DOHH2 (cell line): ENCODE results near the gene ACTR2.

Experiments used
- H3F3A ChIP-seq: fragments of 200-600 bp; sonication (generic), shearing (Covaris generic); 2 replicates; pipeline ENCODE4 v1.6.0; 2016; ENCODE audit warnings: antibody characterized with exemption, mild to moderate bottlenecking; ENCODE audit not compliant: control insufficient read depth, insufficient read depth
- H3K27ac ChIP-seq: fragments of 200-600 bp; sonication (generic); 2 replicates; pipeline ENCODE4 v1.5.1; 2014; ENCODE audit warnings: low read depth, mild to moderate bottlenecking, low read length, moderate library complexity
- H3K27me3 ChIP-seq: fragments of 200-600 bp; sonication (generic); 2 replicates; pipeline ENCODE4 v1.6.1; 2014; ENCODE audit warnings: mild to moderate bottlenecking, low read length, mixed read lengths; ENCODE audit not compliant: control insufficient read depth
- H3K36me3 ChIP-seq: fragments of 200-600 bp; sonication (generic); 2 replicates; pipeline ENCODE4 v1.6.1; 2014; ENCODE audit warnings: mild to moderate bottlenecking, low read length, moderate library complexity, mixed read lengths; ENCODE audit not compliant: control insufficient read depth
- H3K4me1 ChIP-seq: fragments of 200-600 bp; sonication (generic); 2 replicates; pipeline ENCODE4 v1.6.1; 2014; ENCODE audit warnings: mild to moderate bottlenecking, low read length, mixed read lengths; ENCODE audit not compliant: control insufficient read depth
- H3K4me2 ChIP-seq: fragments of 200-600 bp; sonication (generic); 2 replicates; pipeline ENCODE4 v1.6.0; 2014; ENCODE audit warnings: mild to moderate bottlenecking, low read length, moderate library complexity
- H3K4me3 ChIP-seq: fragments of 200-600 bp; sonication (generic); 2 replicates; pipeline ENCODE4 v1.5.1; 2014; ENCODE audit warnings: mild to moderate bottlenecking, low read length, mixed read lengths
- H3K79me2 ChIP-seq: fragments of 200-600 bp; sonication (generic); 2 replicates; pipeline ENCODE4 v1.6.1; 2014; ENCODE audit warnings: mild to moderate bottlenecking, low read length, mixed read lengths; ENCODE audit not compliant: control insufficient read depth
- H3K9me2 ChIP-seq: fragments of 200-600 bp; sonication (generic); replicated peaks from 2 replicates; pipeline ENCODE4 v1.6.1; 2014; ENCODE audit warnings: mild to moderate bottlenecking, low read length, mixed read lengths; ENCODE audit not compliant: control insufficient read depth
- H3K9me3 ChIP-seq: fragments of 200-600 bp; sonication (generic); 2 replicates; pipeline ENCODE4 v1.6.1; 2014; ENCODE audit warnings: antibody characterized with exemption, low read length, mixed read lengths; ENCODE audit not compliant: control insufficient read depth, insufficient read depth
- H4K20me1 ChIP-seq: fragments of 200-600 bp; sonication (generic); 2 replicates; pipeline ENCODE4 v1.6.0; 2014; ENCODE audit warnings: low read depth, mild to moderate bottlenecking, antibody characterized with exemption, low read length, moderate library complexity; ENCODE audit not compliant: control insufficient read depth, insufficient read depth
- EZH2phosphoT487 ChIP-seq: fragments of 200-600 bp; sonication (generic); IDR thresholded peaks from 2 replicates; pipeline ENCODE4 v1.6.1; 2017; ENCODE audit warnings: borderline replicate concordance, mild to moderate bottlenecking, antibody characterized with exemption, low read length, moderate library complexity, mixed read lengths
- TF ChIP-seq, protein P1 (sequence below): fragments of 200-600 bp; sonication (generic); IDR thresholded peaks from one replicate; pipeline ENCODE4 v1.5.1; 2014; ENCODE audit warnings: antibody characterized with exemption, mild to moderate bottlenecking, low read depth, low read length; ENCODE audit not compliant: poor library complexity, severe bottlenecking

ACTR2 gene

DNA sequence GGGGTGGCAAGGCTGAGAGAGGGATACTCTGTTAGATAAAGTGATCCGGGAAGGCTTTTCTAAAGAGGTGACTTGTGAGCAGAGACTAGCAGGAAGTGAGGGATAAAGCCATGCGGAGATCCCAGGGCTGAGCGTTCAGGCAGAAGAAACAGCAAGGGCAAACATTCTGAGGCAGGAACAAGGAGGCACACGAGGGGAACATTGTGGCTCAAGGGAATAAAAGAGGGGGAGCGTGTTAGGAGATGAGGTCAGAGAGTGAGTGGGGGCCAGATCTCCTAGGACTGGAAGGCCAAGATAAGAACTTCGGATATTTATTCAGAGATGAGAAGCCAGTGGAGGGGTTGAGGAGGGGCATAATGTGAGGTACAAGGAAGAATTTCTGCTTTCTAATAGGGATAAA, 67.1 kb downstream of the ACTR2 start:
- H3K4me1 ChIP-seq = peaks cover 6% of the 10 kb centered on the region
- H3K4me3 ChIP-seq = no peak overlapping the region
- H3K79me2 ChIP-seq = no peaks in the 10 kb centered on the region
- no peak overlapping the region for H3K27ac ChIP-seq
- no peak overlapping the region for H3K4me2 ChIP-seq
- H3K27me3 ChIP-seq = peaks cover 4% of the 10 kb centered on the region
- H4K20me1 ChIP-seq = no peaks in the 10 kb centered on the region
- no peaks in the 10 kb centered on the region for H3K9me3 ChIP-seq
- H3K36me3 ChIP-seq = no peaks in the 10 kb centered on the region
- H3K9me2 ChIP-seq = no peaks in the 10 kb centered on the region
- no peaks in the 10 kb centered on the region for H3F3A ChIP-seq
- TF ChIP-seq, protein P1, sequence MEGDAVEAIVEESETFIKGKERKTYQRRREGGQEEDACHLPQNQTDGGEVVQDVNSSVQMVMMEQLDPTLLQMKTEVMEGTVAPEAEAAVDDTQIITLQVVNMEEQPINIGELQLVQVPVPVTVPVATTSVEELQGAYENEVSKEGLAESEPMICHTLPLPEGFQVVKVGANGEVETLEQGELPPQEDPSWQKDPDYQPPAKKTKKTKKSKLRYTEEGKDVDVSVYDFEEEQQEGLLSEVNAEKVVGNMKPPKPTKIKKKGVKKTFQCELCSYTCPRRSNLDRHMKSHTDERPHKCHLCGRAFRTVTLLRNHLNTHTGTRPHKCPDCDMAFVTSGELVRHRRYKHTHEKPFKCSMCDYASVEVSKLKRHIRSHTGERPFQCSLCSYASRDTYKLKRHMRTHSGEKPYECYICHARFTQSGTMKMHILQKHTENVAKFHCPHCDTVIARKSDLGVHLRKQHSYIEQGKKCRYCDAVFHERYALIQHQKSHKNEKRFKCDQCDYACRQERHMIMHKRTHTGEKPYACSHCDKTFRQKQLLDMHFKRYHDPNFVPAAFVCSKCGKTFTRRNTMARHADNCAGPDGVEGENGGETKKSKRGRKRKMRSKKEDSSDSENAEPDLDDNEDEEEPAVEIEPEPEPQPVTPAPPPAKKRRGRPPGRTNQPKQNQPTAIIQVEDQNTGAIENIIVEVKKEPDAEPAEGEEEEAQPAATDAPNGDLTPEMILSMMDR = no peak
- no peak for TF ChIP-seq EZH2phosphoT487

DNA sequence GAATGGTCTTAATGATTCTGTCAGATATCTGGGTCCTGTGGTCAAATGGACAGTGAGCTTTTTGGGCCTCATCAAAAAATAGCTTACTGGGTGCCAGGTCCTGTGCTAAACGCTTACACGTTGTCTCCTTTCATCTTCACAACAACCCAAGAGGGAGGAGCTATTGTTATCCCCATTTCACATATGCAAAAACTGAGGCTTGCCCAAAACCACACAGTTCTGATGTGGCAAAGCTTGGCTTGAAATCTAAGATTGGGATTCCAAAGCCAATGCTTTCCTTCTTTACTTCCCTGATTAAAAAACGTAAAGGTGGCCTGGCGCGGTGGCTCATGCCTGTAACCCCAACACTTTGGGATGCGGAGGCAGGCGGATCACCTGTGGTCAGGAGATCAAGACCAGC, 69.3 kb downstream of the ACTR2 start:
- TF ChIP-seq, protein P1 = no peak
- no peak for TF ChIP-seq EZH2phosphoT487
- no peak overlapping the region for H3K4me2 ChIP-seq
- H3K4me1 ChIP-seq = peaks cover 27% of the 10 kb centered on the region
- peaks cover 4% of the 10 kb centered on the region for H3K27me3 ChIP-seq
- H3F3A ChIP-seq = no peaks in the 10 kb centered on the region
- no peaks in the 10 kb centered on the region for H3K9me3 ChIP-seq
- no peaks in the 10 kb centered on the region for H3K36me3 ChIP-seq
- no peak overlapping the region for H3K27ac ChIP-seq
- H3K79me2 ChIP-seq = no peaks in the 10 kb centered on the region
- no peak overlapping the region for H3K4me3 ChIP-seq
- H4K20me1 ChIP-seq = no peaks in the 10 kb centered on the region
- no peaks in the 10 kb centered on the region for H3K9me2 ChIP-seq

DNA sequence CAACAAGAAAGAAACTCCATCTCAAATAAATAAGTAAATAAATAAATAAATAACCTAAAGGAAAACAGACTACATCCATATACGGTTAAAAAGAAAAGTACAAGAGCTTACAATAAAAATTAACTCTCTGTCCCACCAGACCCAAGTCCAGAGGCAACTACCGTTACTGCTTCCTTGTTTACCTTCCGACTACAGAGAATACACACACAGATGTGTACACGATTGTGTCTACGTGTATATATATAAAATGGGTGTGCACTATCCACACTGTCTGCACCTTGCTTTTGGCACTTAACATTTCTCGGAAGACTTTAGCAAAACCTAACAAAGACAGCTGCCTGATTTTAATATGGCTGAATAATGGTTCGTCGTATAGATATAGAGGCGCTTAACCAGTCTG, 69.9 kb downstream of the ACTR2 start:
- Histone ChIP-seq H3K36me3 (no peaks in the 10 kb centered on the region), H3F3A (no peaks in the 10 kb centered on the region), H3K4me3 (no peak overlapping the region), H3K4me2 (no peak overlapping the region), H3K79me2 (no peaks in the 10 kb centered on the region), H3K27me3 (peaks cover 4% of the 10 kb centered on the region), H3K4me1 (peaks cover 33% of the 10 kb centered on the region), H3K27ac (no peak overlapping the region), H4K20me1 (no peaks in the 10 kb centered on the region), H3K9me3 (no peaks in the 10 kb centered on the region), H3K9me2 (no peaks in the 10 kb centered on the region)
- no peak for TF ChIP-seq EZH2phosphoT487
- TF ChIP-seq, protein P1 = no peak

DNA sequence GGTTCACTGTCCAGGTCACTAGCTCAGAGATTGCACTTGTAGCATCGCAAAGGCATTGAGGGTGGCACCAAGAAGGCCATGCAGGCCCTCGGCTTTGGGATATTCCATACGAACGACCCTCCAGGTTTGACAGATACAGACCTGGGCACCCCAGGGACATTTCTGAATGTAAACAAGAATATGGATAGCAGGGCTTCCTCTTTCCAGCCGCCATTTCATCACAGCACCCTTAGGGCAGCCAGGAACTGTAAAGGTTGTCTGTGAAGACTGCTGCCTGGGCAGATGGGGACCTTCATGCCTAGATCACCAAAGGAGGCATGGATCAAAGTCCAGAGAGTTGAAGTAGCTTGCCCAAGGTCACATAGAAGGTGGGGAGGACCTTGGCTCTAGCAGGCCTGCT, 70.5 kb downstream of the ACTR2 start:
- peaks cover 38% of the 10 kb centered on the region for H3K4me1 ChIP-seq
- H3K36me3 ChIP-seq = no peaks in the 10 kb centered on the region
- H3K4me3 ChIP-seq = no peak overlapping the region
- H3K27ac ChIP-seq = no peak overlapping the region
- H4K20me1 ChIP-seq = no peaks in the 10 kb centered on the region
- no peak overlapping the region for H3K4me2 ChIP-seq
- no peaks in the 10 kb centered on the region for H3F3A ChIP-seq
- H3K27me3 ChIP-seq = peaks cover 4% of the 10 kb centered on the region
- H3K79me2 ChIP-seq = no peaks in the 10 kb centered on the region
- H3K9me3 ChIP-seq = no peaks in the 10 kb centered on the region
- H3K9me2 ChIP-seq = no peaks in the 10 kb centered on the region
- TF ChIP-seq, protein P1 = no peak
- no peak for TF ChIP-seq EZH2phosphoT487
